Fibroblast of lung (primary cell): ENCODE measurements around the gene TOMM70.

Experiments used
- EZH2 ChIP-seq: IDR thresholded peaks from 2 replicates; pipeline ENCODE4 v1.5.1; 2012; ENCODE audit warnings: low read length, control low read depth, mild to moderate bottlenecking; ENCODE audit errors: missing control alignments
- TF ChIP-seq, protein P1 (sequence below), 2 donors: IDR thresholded peaks in 1 of 2; conservative IDR thresholded peaks in 1 of 2; 1 replicate in 1 of 2; 2 replicates in 1 of 2; pipeline ENCODE4 v1.5.1; 2011 to 2012; ENCODE audit warnings: low read length in 2 of 2, control low read depth in 1 of 2, inconsistent platforms in 1 of 2, low read depth in 1 of 2, mild to moderate bottlenecking in 1 of 2

DNA sequence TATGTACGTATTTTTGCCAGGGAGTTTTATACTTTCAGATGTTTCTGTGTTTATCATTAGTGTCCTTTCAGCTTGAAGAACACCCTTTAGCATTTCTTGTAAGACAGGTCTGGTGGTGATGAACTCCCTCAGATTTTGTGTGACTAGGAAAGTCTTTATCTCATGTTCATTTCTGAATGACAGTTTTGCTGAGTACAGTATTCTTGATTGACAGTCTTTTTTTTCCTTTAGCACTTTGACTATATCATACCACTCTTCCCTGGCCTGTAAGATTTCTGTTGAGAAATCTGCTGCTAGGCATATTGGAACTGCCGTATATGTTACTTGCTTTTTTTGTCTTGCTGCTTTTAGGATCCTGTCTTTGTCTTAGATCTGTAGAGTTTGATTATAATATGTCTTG, 6.3 kb upstream of the TOMM70 start:
- TF ChIP-seq, protein P1, sequence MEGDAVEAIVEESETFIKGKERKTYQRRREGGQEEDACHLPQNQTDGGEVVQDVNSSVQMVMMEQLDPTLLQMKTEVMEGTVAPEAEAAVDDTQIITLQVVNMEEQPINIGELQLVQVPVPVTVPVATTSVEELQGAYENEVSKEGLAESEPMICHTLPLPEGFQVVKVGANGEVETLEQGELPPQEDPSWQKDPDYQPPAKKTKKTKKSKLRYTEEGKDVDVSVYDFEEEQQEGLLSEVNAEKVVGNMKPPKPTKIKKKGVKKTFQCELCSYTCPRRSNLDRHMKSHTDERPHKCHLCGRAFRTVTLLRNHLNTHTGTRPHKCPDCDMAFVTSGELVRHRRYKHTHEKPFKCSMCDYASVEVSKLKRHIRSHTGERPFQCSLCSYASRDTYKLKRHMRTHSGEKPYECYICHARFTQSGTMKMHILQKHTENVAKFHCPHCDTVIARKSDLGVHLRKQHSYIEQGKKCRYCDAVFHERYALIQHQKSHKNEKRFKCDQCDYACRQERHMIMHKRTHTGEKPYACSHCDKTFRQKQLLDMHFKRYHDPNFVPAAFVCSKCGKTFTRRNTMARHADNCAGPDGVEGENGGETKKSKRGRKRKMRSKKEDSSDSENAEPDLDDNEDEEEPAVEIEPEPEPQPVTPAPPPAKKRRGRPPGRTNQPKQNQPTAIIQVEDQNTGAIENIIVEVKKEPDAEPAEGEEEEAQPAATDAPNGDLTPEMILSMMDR (conservative IDR thresholded peaks at IDR 0.05 in 1 of 2, IDR thresholded peaks at IDR 0.05 in 1 of 2; ENCODE audit: low read depth in 1 of 2, low read length in 2 of 2), result no peak
- TF ChIP-seq EZH2, result no peak
